Posterior cingulate gyrus (tissue), 11 donors: ENCODE results near the gene MEG3.

Experiments used
- DNase-seq, 10 donors: peaks; one replicate each; pipeline versions ENCODE4 v3.0.0 to v3.0.0-alpha.2; 2020 to 2021; ENCODE audit warnings: mixed read lengths in 3 of 10
- intact Hi-C: fragments of 100-400 bp; cut with DNase I; formaldehyde crosslinking; loops from one replicate; pipeline ENCODE4 v1.15.1; 2023

MEG3 gene

GRCh38 chr14:100859781-100860180 lies 33.9 kb downstream of the MEG3 start:
- peak in 4 of 10 donors; percentile 20 to 80 (median 63) for DNase-seq
- intact Hi-C loops, result no loop called here

- intact Hi-C loops, result no loop called here
- peak in 4 of 10 donors; percentile 13 to 78 (median 62) for DNase-seq
These were observed 34.8 kb downstream of the MEG3 start for GRCh38 chr14:100860556-100861187.

GRCh38 chr14:100861188-100861936 lies 35.4 kb downstream of the MEG3 start:
- DNase-seq, result peak in 4 of 10 donors; percentile 27 to 76 (median 60)

GRCh38 chr14:100861937-100862247 lies 36.0 kb downstream of the MEG3 start:
- intact Hi-C loops, result no loop called here
- DNase-seq, result no peak

More at GRCh38 chr14:100861188-100861936, 35.4 kb downstream of the MEG3 start:
- intact Hi-C loops, result no loop called here

- DNase-seq, result peak in 3 of 10 donors; percentile 0 to 10 (median 6)
- intact Hi-C loops, result no loop called here
These were observed 36.4 kb downstream of the MEG3 start for GRCh38 chr14:100862277-100862676.

- intact Hi-C loops, result no loop called here
- DNase-seq, result no peak
These were observed 36.9 kb downstream of the MEG3 start for GRCh38 chr14:100862793-100863192.

GRCh38 chr14:100864206-100864605 lies 38.3 kb downstream of the MEG3 start:
- intact Hi-C loops, result no loop called here
- peak in 4 of 10 donors; percentile 1 to 17 (median 4) for DNase-seq

GRCh38 chr14:100864960-100865681 lies 39.2 kb downstream of the MEG3 start:
- intact Hi-C loops, result no loop called here
- peak in 4 of 10 donors; percentile 2 to 78 (median 31) for DNase-seq

- peak in 5 of 10 donors; percentile 4 to 73 (median 42) for DNase-seq
- intact Hi-C loops, result no loop called here
These were observed 40.0 kb downstream of the MEG3 start for GRCh38 chr14:100865682-100866591.

GRCh38 chr14:100866666-100867630 lies 41.0 kb downstream of the MEG3 start:
- intact Hi-C loops, result no loop called here
- DNase-seq, result peak in 6 of 10 donors; percentile 29 to 91 (median 72)

GRCh38 chr14:100867631-100868315 lies 41.9 kb downstream of the MEG3 start:
- intact Hi-C loops, result no loop called here
- peak in 5 of 10 donors; percentile 4 to 77 (median 48) for DNase-seq

- intact Hi-C loops, result no loop called here
- peak in 4 of 10 donors; percentile 13 to 75 (median 42) for DNase-seq
These were observed 42.9 kb downstream of the MEG3 start for GRCh38 chr14:100868621-100869370.

GRCh38 chr14:100871234-100872186 lies 45.6 kb downstream of the MEG3 start:
- DNase-seq, result peak in 4 of 10 donors; percentile 12 to 42 (median 32)
- intact Hi-C loops, result no loop called here

GRCh38 chr14:100872259-100873095 lies 46.6 kb downstream of the MEG3 start:
- DNase-seq, result peak in 5 of 10 donors; percentile 2 to 79 (median 62)
- intact Hi-C loops, result no loop called here

GRCh38 chr14:100873096-100873482 lies 47.2 kb downstream of the MEG3 start:
- peak in 3 of 10 donors; percentile 1 to 56 (median 20) for DNase-seq
- intact Hi-C loops, result no loop called here

GRCh38 chr14:100874051-100874410 lies 48.1 kb downstream of the MEG3 start:
- intact Hi-C loops, result no loop called here
- DNase-seq, result peak in 3 of 10 donors; percentile 14 to 41 (median 35)
